Fibroblast of the conjunctiva (primary cell): Measurements from ENCODE around the gene GPBAR1.

Source experiments
- DNase-seq: peaks from one replicate; pipeline ENCODE4 v3.0.0-alpha.2; 2010; ENCODE audit warnings: low read depth

Gene GPBAR1

GRCh38 chr2:218244665-218245064, 16.1 kb upstream of the GPBAR1 start:
- no peak for DNase-seq

GRCh38 chr2:218245214-218245613, 15.6 kb upstream of the GPBAR1 start:
- no peak for DNase-seq

GRCh38 chr2:218249691-218250090, 11.1 kb upstream of the GPBAR1 start:
- no peak for DNase-seq

- no peak for DNase-seq
These were observed 8.1 kb upstream of the GPBAR1 start for GRCh38 chr2:218252509-218253231.

- DNase-seq, result no peak
These were observed 7.6 kb upstream of the GPBAR1 start for GRCh38 chr2:218253232-218253625.

- DNase-seq, result no peak
These were observed 5.4 kb upstream of the GPBAR1 start for GRCh38 chr2:218255446-218255845.

- DNase-seq, result no peak
These were observed 4.0 kb upstream of the GPBAR1 start for GRCh38 chr2:218256612-218257350.

- DNase-seq, result no peak
These were observed 3.3 kb upstream of the GPBAR1 start for GRCh38 chr2:218257390-218257981.

- no peak for DNase-seq
These were observed 1.5 kb upstream of the GPBAR1 start for GRCh38 chr2:218259099-218259961.

GRCh38 chr2:218260166-218260565, 649 bp upstream of the GPBAR1 start:
- DNase-seq, result no peak

GRCh38 chr2:218261423-218262236, 815 bp downstream of the GPBAR1 start:
- DNase-seq, result no peak

- DNase-seq, result no peak
These were observed 1.4 kb downstream of the GPBAR1 start for GRCh38 chr2:218262237-218262600.

GRCh38 chr2:218262631-218263586, 2.1 kb downstream of the GPBAR1 start:
- no peak for DNase-seq

GRCh38 chr2:218263817-218264641, 3.2 kb downstream of the GPBAR1 start:
- no peak for DNase-seq

GRCh38 chr2:218264773-218265561, 4.2 kb downstream of the GPBAR1 start:
- DNase-seq, result no peak

GRCh38 chr2:218265626-218266025, 4.8 kb downstream of the GPBAR1 start:
- DNase-seq, result no peak

- DNase-seq, result no peak
These were observed 5.6 kb downstream of the GPBAR1 start for GRCh38 chr2:218266316-218266979.

- DNase-seq, result no peak
These were observed 6.4 kb downstream of the GPBAR1 start for GRCh38 chr2:218267259-218267658.
